GM23248 (cell line): ENCODE results near the gene QKI. TPM values are rescaled to one million over a fixed set of nuclear protein-coding genes. Genes with fewer than 3 reads are reported as not detected.

ENCODE experiments used
- DNase-seq: peaks from one replicate; pipeline ENCODE4 v3.0.0-alpha.2; 2015
- H2AFZ ChIP-seq: fragments of 200-600 bp; sonication (generic); 2 replicates; pipeline ENCODE4 v1.6.1; 2016; ENCODE audit warnings: antibody characterized with exemption
- H3F3A ChIP-seq: fragments of 200-600 bp; sonication (generic); 2 replicates; pipeline ENCODE4 v1.6.1; 2016; ENCODE audit warnings: mild to moderate bottlenecking, antibody characterized with exemption, mixed run types; ENCODE audit not compliant: insufficient read depth
- H3K27ac ChIP-seq: fragments of 200-600 bp; sonication (generic); 2 replicates; pipeline ENCODE4 v1.5.1; 2016; ENCODE audit warnings: mild to moderate bottlenecking
- H3K27me3 ChIP-seq: fragments of 200-600 bp; sonication (generic); replicated peaks from 2 replicates; pipeline ENCODE4 v1.6.1; 2016; ENCODE audit warnings: mild to moderate bottlenecking; ENCODE audit not compliant: insufficient read depth
- H3K36me3 ChIP-seq: fragments of 200-600 bp; sonication (generic); 2 replicates; pipeline ENCODE4 v1.6.1; 2016; ENCODE audit warnings: low read depth, mild to moderate bottlenecking
- H3K4me1 ChIP-seq: fragments of 200-600 bp; sonication (generic); 2 replicates; pipeline ENCODE4 v1.6.1; 2016; ENCODE audit warnings: mild to moderate bottlenecking; ENCODE audit not compliant: insufficient read depth
- H3K4me2 ChIP-seq: fragments of 200-600 bp; sonication (generic); one replicate; pipeline ENCODE4 v1.6.1; 2016; ENCODE audit warnings: mild to moderate bottlenecking; ENCODE audit not compliant: unreplicated experiment
- H3K4me3 ChIP-seq: fragments of 200-600 bp; sonication (generic); 2 replicates; pipeline ENCODE4 v1.5.1; 2016; ENCODE audit warnings: mild to moderate bottlenecking
- H3K79me2 ChIP-seq: fragments of 200-600 bp; sonication (generic); 2 replicates; pipeline ENCODE4 v1.6.1; 2016; ENCODE audit warnings: mild to moderate bottlenecking; ENCODE audit not compliant: insufficient read depth
- H3K9ac ChIP-seq: fragments of 200-600 bp; sonication (generic); 2 replicates; pipeline ENCODE4 v1.6.1; 2016; ENCODE audit warnings: mild to moderate bottlenecking
- H3K9me2 ChIP-seq: fragments of 200-600 bp; sonication (generic); 2 replicates; pipeline ENCODE4 v1.6.1; 2016; ENCODE audit warnings: mixed run types, mild to moderate bottlenecking, moderate library complexity; ENCODE audit not compliant: insufficient read depth
- H3K9me3 ChIP-seq: fragments of 200-600 bp; sonication (generic); one replicate; pipeline ENCODE4 v1.6.1; 2017; ENCODE audit warnings: low read depth
- H4K20me1 ChIP-seq: fragments of 200-600 bp; sonication (generic); 2 replicates; pipeline ENCODE4 v1.6.0; 2016; ENCODE audit not compliant: insufficient read depth
- EZH2 ChIP-seq: fragments of 200-600 bp; sonication (generic); IDR thresholded peaks from 2 replicates; pipeline ENCODE4 v1.6.1; 2018; ENCODE audit warnings: antibody characterized with exemption, mild to moderate bottlenecking; ENCODE audit not compliant: insufficient read depth, poor library complexity, severe bottlenecking
- EZH2phosphoT487 ChIP-seq: fragments of 200-600 bp; sonication (generic); IDR thresholded peaks from 2 replicates; pipeline ENCODE4 v1.6.1; 2018; ENCODE audit warnings: antibody characterized with exemption, moderate library complexity, mild to moderate bottlenecking, low read depth; ENCODE audit not compliant: insufficient read depth
- WGBS, 2 experiments: methylation state at CpG; one replicate each; pipeline ENCODE4 v1.1.6; 2015 to 2017; ENCODE audit warnings: low lambda C conversion rate in 2 of 2, low coverage in 1 of 2; ENCODE audit errors: missing lambda C conversion rate in 2 of 2; 5-methylcytosine and 5-hydroxymethylcytosine counted together
- in situ Hi-C: fragments of 300-500 bp; cut with MboI; formaldehyde crosslinking; loops from 2 replicates; pipeline ENCODE4 v1.15.0; 2020
- polyA plus RNA-seq: library from polyadenylated mRNA; unstranded; fragments of >200 nt; fragmentation: Nextera tagmentation; extraction: Ambion mirVana; gene quantifications from 2 replicates; pipeline ENCODE4 v1.2.1, GENCODE V29; 2016
- total RNA-seq: library from RNA; depleted of rRNA; stranded (reverse); fragments of >200 nt; shearing (Covaris generic); gene quantifications from 2 replicates; pipeline ENCODE4 v1.2.3, GENCODE V29; 2014

The QKI gene
- total and polyA plus RNA-seq, 2 experiments from 2014 or later = 13.6 to 145 TPM

GRCh38 chr6:163563318-163563717, 148.8 kb downstream of the QKI start:
- Histone ChIP-seq H3K4me2 (no peak overlapping the region), H4K20me1 (no peaks in the 10 kb centered on the region), H3K79me2 (peaks cover 92% of the 10 kb centered on the region), H3K9ac (no peak overlapping the region), H3K36me3 (peaks cover 30% of the 10 kb centered on the region), H2AFZ (no peak overlapping the region), H3K9me3 (no peaks in the 10 kb centered on the region), H3K4me1 (no peaks in the 10 kb centered on the region), H3K9me2 (no peaks in the 10 kb centered on the region), H3F3A (0 out of 2 replicates have a peak, but pooled peaks cover 4% of the 10 kb centered on the region), H3K4me3 (no peak overlapping the region), H3K27me3 (no peaks in the 10 kb centered on the region), H3K27ac (no peak overlapping the region)
- DNase-seq = no peak
- WGBS, 2 experiments = 86% methylated on average over 8 of the region's 8 CpGs
- in situ Hi-C loops = loop anchor here (25.0 kb wide), 1 partner anchor 1674 kb away; no protein-coding TSS in a partner anchor
- no peak for TF ChIP-seq EZH2phosphoT487
- no peak for TF ChIP-seq EZH2

DNA sequence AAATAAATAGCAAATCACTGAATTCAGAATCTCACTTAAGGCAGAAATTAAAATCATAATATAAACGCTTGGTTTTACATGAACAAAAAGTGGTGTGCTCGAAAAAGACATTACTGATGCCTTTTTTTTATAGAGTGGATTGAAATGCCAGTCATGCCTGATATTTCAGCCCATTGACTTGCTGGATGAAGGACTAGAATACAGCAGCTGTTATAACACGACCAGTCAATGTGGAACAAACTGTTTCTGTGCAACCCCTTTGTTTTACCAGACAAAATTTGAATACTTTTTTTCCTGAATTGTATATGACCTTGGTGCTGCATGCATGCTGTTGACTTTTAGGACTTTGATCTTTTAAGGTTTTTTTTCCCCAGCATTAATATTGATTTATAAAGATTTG, 150.0 kb downstream of the QKI start:
- in situ Hi-C loops = loop anchor here (25.0 kb wide), 1 partner anchor 1673 kb away; no protein-coding TSS in a partner anchor
- Histone ChIP-seq H3K4me1 (no peaks in the 10 kb centered on the region), H2AFZ (no peak overlapping the region), H3K4me2 (no peak overlapping the region), H3K9ac (no peak overlapping the region), H3K36me3 (peaks cover 25% of the 10 kb centered on the region), H3K27me3 (no peaks in the 10 kb centered on the region), H3K9me3 (no peaks in the 10 kb centered on the region), H3K9me2 (no peaks in the 10 kb centered on the region), H3K79me2 (peaks cover 90% of the 10 kb centered on the region), H4K20me1 (no peaks in the 10 kb centered on the region), H3K4me3 (no peak overlapping the region), H3K27ac (no peak overlapping the region), H3F3A (peaks cover 8% of the 10 kb centered on the region; the same call in 1 of the 2 replicates)
- WGBS, 2 experiments = 79 to 85% methylated on average over 3 of the region's 3 CpGs
- TF ChIP-seq EZH2phosphoT487 = no peak
- TF ChIP-seq EZH2 = no peak
- DNase-seq = no peak

DNA sequence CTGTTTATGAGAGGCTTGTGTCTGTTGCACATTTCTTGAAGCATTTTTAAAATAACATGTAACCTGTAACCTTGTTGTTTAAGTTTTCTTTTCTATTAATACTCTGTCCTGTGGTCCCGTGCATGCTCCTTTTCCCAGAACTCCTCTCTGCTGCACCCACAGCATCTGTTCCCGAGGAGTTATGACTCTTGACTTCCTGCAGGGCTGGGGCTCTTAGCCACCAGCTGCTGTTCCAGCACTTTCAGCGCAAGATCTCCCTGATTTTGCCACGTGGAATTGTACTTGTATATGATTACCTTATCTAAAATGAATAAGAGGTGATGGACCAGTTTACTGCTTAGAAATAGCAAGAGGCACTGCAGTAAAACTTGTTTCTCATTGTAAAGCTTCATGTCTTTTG, 150.6 kb downstream of the QKI start:
- DNase-seq = peak; percentile 9

DNA sequence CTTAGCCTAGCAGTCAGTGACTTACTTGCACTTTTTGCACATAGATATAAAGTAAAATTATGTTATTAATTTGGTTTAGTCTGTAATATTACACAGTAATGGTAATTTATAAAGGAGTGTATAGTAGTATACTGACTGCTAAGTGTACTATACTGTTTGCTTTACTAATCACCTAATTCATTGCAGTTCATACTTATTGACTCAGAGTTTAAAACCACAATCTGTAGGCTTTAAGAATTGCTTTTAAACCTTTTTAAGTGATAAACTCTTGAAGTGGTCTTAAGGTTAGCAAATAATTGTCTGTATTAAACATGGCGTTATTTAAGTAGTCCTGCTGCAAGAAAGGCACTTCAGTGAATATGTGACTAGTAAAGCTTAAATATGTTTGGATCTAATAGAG, 151.5 kb downstream of the QKI start:
- in situ Hi-C loops = loop anchor here (25.0 kb wide), 1 partner anchor 1671 kb away; no protein-coding TSS in a partner anchor

More for the DNA sequence above, 150.6 kb downstream of the QKI start:
- Histone ChIP-seq H3K79me2 (peaks cover 90% of the 10 kb centered on the region), H3K9me2 (no peaks in the 10 kb centered on the region), H3K27me3 (no peaks in the 10 kb centered on the region), H2AFZ (no peak overlapping the region), H3K27ac (no peak overlapping the region), H3K9ac (no peak overlapping the region), H3F3A (peaks cover 12% of the 10 kb centered on the region; the same call in 1 of the 2 replicates), H3K36me3 (peaks cover 25% of the 10 kb centered on the region), H4K20me1 (no peaks in the 10 kb centered on the region), H3K4me3 (no peak overlapping the region), H3K4me1 (no peaks in the 10 kb centered on the region), H3K4me2 (no peak overlapping the region), H3K9me3 (no peaks in the 10 kb centered on the region)
- in situ Hi-C loops = loop anchor here (25.0 kb wide), 1 partner anchor 1672 kb away; no protein-coding TSS in a partner anchor
- WGBS, 2 experiments = 48 to 50% methylated on average over 4 of the region's 4 CpGs
- TF ChIP-seq EZH2 = no peak
- TF ChIP-seq EZH2phosphoT487 = no peak

More for the DNA sequence above, 151.5 kb downstream of the QKI start:
- Histone ChIP-seq H3K36me3 (peaks cover 31% of the 10 kb centered on the region), H3K9me3 (no peaks in the 10 kb centered on the region), H3K4me1 (no peaks in the 10 kb centered on the region), H3K4me2 (no peak overlapping the region), H3K79me2 (peaks cover 85% of the 10 kb centered on the region), H3F3A (peaks cover 12% of the 10 kb centered on the region; the same call in 1 of the 2 replicates), H3K27me3 (no peaks in the 10 kb centered on the region), H3K9me2 (no peaks in the 10 kb centered on the region), H2AFZ (no peak overlapping the region), H3K27ac (no peak overlapping the region), H3K4me3 (no peak overlapping the region), H3K9ac (no peak overlapping the region), H4K20me1 (no peaks in the 10 kb centered on the region)
- no peak for TF ChIP-seq EZH2
- no peak for TF ChIP-seq EZH2phosphoT487
- DNase-seq = no peak
- 80 to 85% methylated on average over 1 of the region's 1 CpG for WGBS, 2 experiments
